NCI-H526 treated with DMSO at 0.1 percent for 48 hours (cell line): ENCODE data around the gene PLAU.
A peak's percentile ranks its signal among the peaks of the same experiment; 100 is the strongest.
"Not testable (repeated sequence)": the region's sequence is repeated elsewhere in the genome, so short reads cannot be mapped to it uniquely, and the experiment has no call there.

Experiments used
- DNase-seq: peaks from one replicate; lab custom pipeline; 2025; lab: John Stamatoyannopoulos, UW

PLAU gene

GRCh38 chr10:73876971-73877370, 34.0 kb upstream of the PLAU start:
- no peak for DNase-seq

- DNase-seq: no peak
Observed at GRCh38 chr10:73877533-73878160, 33.3 kb upstream of the PLAU start.

- DNase-seq: no peak
Observed at GRCh38 chr10:73878365-73878764, 32.6 kb upstream of the PLAU start.

GRCh38 chr10:73879296-73880173, 31.4 kb upstream of the PLAU start:
- peak; percentile 13 for DNase-seq

- DNase-seq: no peak
Observed at GRCh38 chr10:73881221-73881919, 29.6 kb upstream of the PLAU start.

- no peak for DNase-seq
Observed at GRCh38 chr10:73884017-73884416, 26.9 kb upstream of the PLAU start.

- no peak for DNase-seq
Observed at GRCh38 chr10:73886085-73886529, 24.8 kb upstream of the PLAU start.

- DNase-seq: no peak
Observed at GRCh38 chr10:73886661-73887293, 24.2 kb upstream of the PLAU start.

GRCh38 chr10:73887294-73888039, 23.5 kb upstream of the PLAU start:
- DNase-seq: no peak

- no peak for DNase-seq
Observed at GRCh38 chr10:73888514-73888913, 22.4 kb upstream of the PLAU start.

GRCh38 chr10:73889014-73889413, 21.9 kb upstream of the PLAU start:
- DNase-seq: peak; percentile 85

- not testable (repeated sequence) for DNase-seq
Observed at GRCh38 chr10:73889416-73889815, 21.5 kb upstream of the PLAU start.

GRCh38 chr10:73890261-73890660, 20.7 kb upstream of the PLAU start:
- DNase-seq: no peak

GRCh38 chr10:73890830-73891229, 20.1 kb upstream of the PLAU start:
- not testable (repeated sequence) for DNase-seq

- DNase-seq: no peak
Observed at GRCh38 chr10:73891540-73891939, 19.4 kb upstream of the PLAU start.

- no peak for DNase-seq
Observed at GRCh38 chr10:73892310-73893030, 18.5 kb upstream of the PLAU start.

- DNase-seq: no peak
Observed at GRCh38 chr10:73893426-73893825, 17.5 kb upstream of the PLAU start.

GRCh38 chr10:73894245-73894971, 16.5 kb upstream of the PLAU start:
- no peak for DNase-seq

GRCh38 chr10:73895381-73895780, 15.6 kb upstream of the PLAU start:
- not testable (repeated sequence) for DNase-seq

GRCh38 chr10:73897693-73898092, 13.2 kb upstream of the PLAU start:
- no peak for DNase-seq
